ENCODE results near the gene ADCYAP1R1.

Gene ADCYAP1R1

GRCh38 chr7:31160941-31161340, 108.8 kb downstream of the ADCYAP1R1 start:
- TF ChIP-seq CTCF (IDR thresholded peaks at IDR 0.05; ENCODE audit: low read depth, low read length), result no peak
- DNase-seq (ENCODE audit: low read depth, low spot score), result no peak
- in situ Hi-C loops (cut with HindIII; ENCODE audit: low sequenced_read_pairs), result no loop called here

More at GRCh38 chr7:31160941-31161340, 108.8 kb downstream of the ADCYAP1R1 start:
- no peak overlapping the region for H3K4me3 ChIP-seq (ENCODE audit: low read depth, low read length)

Measured in astrocyte of the spinal cord (primary cell).